Transverse colon (tissue), 3 donors: ENCODE measurements around the gene UBASH3B.

Experiments
- EP300 ChIP-seq: sonication (generic); formaldehyde crosslinking; IDR thresholded peaks from one replicate; pipeline ENCODE4 v1.6.1; 2017; ENCODE audit warnings: antibody characterized with exemption, low read depth
- POLR2A ChIP-seq: fragments of 450-650 bp; IDR thresholded peaks from one replicate; pipeline ENCODE4 v1.6.1; 2016; ENCODE audit warnings: antibody characterized with exemption, mild to moderate bottlenecking, moderate library complexity
- TF ChIP-seq, protein P1 (sequence below), 5 experiments: fragments of 200-600 bp in 3 of 5; fragments of 450-650 bp in 2 of 5; sonication (generic) in 3 of 5; IDR thresholded peaks; 1 replicate in 2 of 5; 2 replicates in 3 of 5; pipeline ENCODE4 v1.5.1; 2016 to 2017; ENCODE audit warnings: antibody characterized with exemption in 5 of 5, inconsistent platforms in 3 of 5, mild to moderate bottlenecking in 2 of 5, moderate library complexity in 1 of 5

DNA sequence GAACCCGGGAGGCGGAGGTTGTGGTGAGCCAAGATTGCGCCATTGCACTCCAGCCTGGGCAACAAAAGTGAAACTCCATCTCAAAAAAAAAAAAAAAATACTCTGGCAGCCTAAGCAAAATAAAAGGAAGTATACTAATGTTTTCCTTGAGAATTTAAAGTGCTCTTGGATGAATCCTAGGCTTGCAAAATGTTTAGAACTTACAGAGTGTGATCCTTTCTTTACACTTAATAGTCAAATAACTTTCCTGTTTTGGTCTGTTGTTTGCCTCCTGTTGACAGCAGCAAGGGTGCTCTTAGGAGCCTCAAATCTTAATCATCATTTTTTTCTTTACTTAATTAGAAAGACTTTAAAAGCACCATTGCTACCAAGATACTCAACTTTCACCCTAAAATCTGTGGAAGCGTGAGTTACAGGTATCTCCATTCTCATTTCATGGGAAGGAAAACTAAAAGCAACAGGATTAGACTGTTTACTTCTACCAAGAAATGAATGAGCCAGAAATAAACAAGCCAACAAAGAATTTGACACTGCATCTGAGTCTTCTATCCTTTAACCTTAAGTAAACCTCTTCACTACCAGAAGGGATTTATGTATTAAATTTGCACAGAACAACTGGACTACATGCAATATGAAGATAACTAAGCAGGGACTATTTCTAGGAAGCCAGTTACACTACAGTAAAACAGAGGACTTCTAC lies 144.0 kb downstream of the UBASH3B start:
- TF ChIP-seq, protein P1, sequence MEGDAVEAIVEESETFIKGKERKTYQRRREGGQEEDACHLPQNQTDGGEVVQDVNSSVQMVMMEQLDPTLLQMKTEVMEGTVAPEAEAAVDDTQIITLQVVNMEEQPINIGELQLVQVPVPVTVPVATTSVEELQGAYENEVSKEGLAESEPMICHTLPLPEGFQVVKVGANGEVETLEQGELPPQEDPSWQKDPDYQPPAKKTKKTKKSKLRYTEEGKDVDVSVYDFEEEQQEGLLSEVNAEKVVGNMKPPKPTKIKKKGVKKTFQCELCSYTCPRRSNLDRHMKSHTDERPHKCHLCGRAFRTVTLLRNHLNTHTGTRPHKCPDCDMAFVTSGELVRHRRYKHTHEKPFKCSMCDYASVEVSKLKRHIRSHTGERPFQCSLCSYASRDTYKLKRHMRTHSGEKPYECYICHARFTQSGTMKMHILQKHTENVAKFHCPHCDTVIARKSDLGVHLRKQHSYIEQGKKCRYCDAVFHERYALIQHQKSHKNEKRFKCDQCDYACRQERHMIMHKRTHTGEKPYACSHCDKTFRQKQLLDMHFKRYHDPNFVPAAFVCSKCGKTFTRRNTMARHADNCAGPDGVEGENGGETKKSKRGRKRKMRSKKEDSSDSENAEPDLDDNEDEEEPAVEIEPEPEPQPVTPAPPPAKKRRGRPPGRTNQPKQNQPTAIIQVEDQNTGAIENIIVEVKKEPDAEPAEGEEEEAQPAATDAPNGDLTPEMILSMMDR (IDR thresholded peaks at IDR 0.05) = no peak
- TF ChIP-seq POLR2A (no peak), EP300 (no peak)
